HEK293T (cell line): ENCODE data around the gene PABPC1L2A.

Experiments used
- SP1 ChIP-seq: fragments of 450-650 bp; IDR thresholded peaks from 2 replicates; pipeline ENCODE4 v1.6.1; 2017
- TARDBP ChIP-seq: fragments of 450-650 bp; IDR thresholded peaks from 2 replicates; pipeline ENCODE4 v1.6.1; 2016

- TF ChIP-seq TARDBP (no peak), SP1 (no peak)
Observed at GRCh38 chrX:73126240-73126639, 46.9 kb upstream of the PABPC1L2A start.
